HCT116 (cell line): ENCODE results near the gene GPR84. TPM values are rescaled to one million over a fixed set of nuclear protein-coding genes. Genes with fewer than 3 reads are reported as not detected.

Source experiments
- ATAC-seq: fragments of 200-7000 bp; cut with Tn5 transposase; 2 replicates; pipeline ENCODE4 v1.9.1; 2020; ENCODE audit warnings: mild to moderate bottlenecking, moderate library complexity
- BruUV-seq: library from RNA; stranded (reverse); fragments of 400-500 nt; replicated peaks from 2 replicates; lab custom pipeline; 2021; lab: Mats Ljungman, UMichigan
- CTCF ChIA-PET: fragments of 300-600 bp; sonication (Branson Sonifier 250); formaldehyde crosslinking; loops from one replicate; lab custom pipeline; 2021; ENCODE audit warnings: antibody characterized with exemption; lab: Charles Lee
- POLR2A ChIA-PET: fragments of 300-600, 350-600 bp; sonication (Branson Sonifier 250); formaldehyde crosslinking; loops from one replicate; lab custom pipeline; 2021; ENCODE audit warnings: antibody characterized with exemption; lab: Charles Lee
- RAD21 ChIA-PET, 2 experiments: fragments of 300-600 bp; sonication (Branson Sonifier 250); formaldehyde crosslinking; loops; one replicate each; lab custom pipeline; 2023; ENCODE audit warnings: low total read pairs in 2 of 2; ENCODE audit not compliant: uncharacterized antibody in 2 of 2, unreplicated experiment in 2 of 2, low non-redundant PET in 1 of 2; lab: Charles Lee
- DNase-seq: peaks from one replicate; pipeline ENCODE4 v3.0.0-alpha.2; 2010; ENCODE audit warnings: low read depth, low spot score
- H2AFZ ChIP-seq: fragments of 200-600 bp; shearing (Covaris generic), sonication (generic); 2 replicates; pipeline ENCODE4 v1.6.1; 2017; ENCODE audit warnings: low read depth, mixed run types, mixed read lengths, antibody characterized with exemption, low read length; ENCODE audit not compliant: poor library complexity, severe bottlenecking
- H3K27ac ChIP-seq: 2 replicates; pipeline ENCODE4 v1.5.1; 2012; ENCODE audit warnings: low read depth, low read length
- H3K27me3 ChIP-seq: fragments of 200-600 bp; sonication (generic); 2 replicates; pipeline ENCODE4 v1.6.1; 2016; ENCODE audit warnings: mixed run types, low read length, mixed read lengths; ENCODE audit not compliant: insufficient read depth
- H3K36me3 ChIP-seq, 2 experiments: fragments of 200-500 bp in 1 of 2; fragments of 200-600 bp in 1 of 2; sonication (Bioruptor generic) in 1 of 2; sonication (generic) in 1 of 2; 2 replicates each; pipeline versions ENCODE4 v1.5.1 to v1.6.1; 2014 to 2016; ENCODE audit warnings: low read length in 2 of 2, inconsistent platforms in 1 of 2, mixed read lengths in 1 of 2, mixed run types in 1 of 2; ENCODE audit not compliant: insufficient read depth in 2 of 2, control insufficient read depth in 1 of 2
- H3K4me1 ChIP-seq, 2 experiments: fragments of 200-600 bp in 1 of 2; sonication (generic) in 1 of 2; 2 replicates each; pipeline versions ENCODE4 v1.5.1 to v1.6.1; 2012 to 2017; ENCODE audit warnings: low read length in 2 of 2, inconsistent platforms in 1 of 2, mild to moderate bottlenecking in 1 of 2, mixed read lengths in 1 of 2, mixed run types in 1 of 2, moderate library complexity in 1 of 2; ENCODE audit not compliant: insufficient read depth in 2 of 2, control insufficient read depth in 1 of 2
- H3K4me2 ChIP-seq: fragments of 200-600 bp; sonication (generic); 2 replicates; pipeline ENCODE4 v1.6.1; 2017; ENCODE audit warnings: mixed run types, low read length, mixed read lengths
- H3K4me3 ChIP-seq, 2 experiments: fragments of 200-600 bp in 1 of 2; sonication (generic) in 1 of 2; replicated peaks in 1 of 2; 2 replicates each; pipeline ENCODE4 v1.5.1; 2011 to 2016; ENCODE audit warnings: low read length in 2 of 2, control low read depth in 1 of 2, low read depth in 1 of 2, mild to moderate bottlenecking in 1 of 2, mixed read lengths in 1 of 2, mixed run types in 1 of 2
- H3K79me2 ChIP-seq: fragments of 200-600 bp; sonication (generic); 2 replicates; pipeline ENCODE4 v1.6.1; 2017; ENCODE audit warnings: mild to moderate bottlenecking, mixed run types, low read length, moderate library complexity, mixed read lengths; ENCODE audit not compliant: insufficient read depth
- H3K9ac ChIP-seq: fragments of 200-600 bp; sonication (generic); 2 replicates; pipeline ENCODE4 v1.6.1; 2016; ENCODE audit warnings: low read length, mixed read lengths
- H3K9me2 ChIP-seq: fragments of 200-600 bp; sonication (generic), shearing (Covaris generic); 2 replicates; pipeline ENCODE4 v1.6.1; 2017; ENCODE audit warnings: mixed run types, mild to moderate bottlenecking, moderate library complexity; ENCODE audit not compliant: insufficient read depth
- H3K9me3 ChIP-seq, 2 experiments: fragments of 200-500 bp in 1 of 2; fragments of 200-600 bp in 1 of 2; sonication (Bioruptor generic) in 1 of 2; sonication (generic) in 1 of 2; 2 replicates each; pipeline ENCODE4 v1.6.1; 2014 to 2017; ENCODE audit warnings: low read length in 2 of 2, mixed read lengths in 2 of 2, inconsistent platforms in 1 of 2, low read depth in 1 of 2, mild to moderate bottlenecking in 1 of 2, mixed run types in 1 of 2, moderate library complexity in 1 of 2; ENCODE audit not compliant: control insufficient read depth in 1 of 2, insufficient read depth in 1 of 2
- H4K20me1 ChIP-seq: fragments of 200-600 bp; sonication (generic), shearing (Covaris generic); 2 replicates; pipeline ENCODE4 v1.6.1; 2017; ENCODE audit warnings: mixed run types, mild to moderate bottlenecking, moderate library complexity; ENCODE audit not compliant: insufficient read depth
- CEBPB ChIP-seq: IDR thresholded peaks from 2 replicates; pipeline ENCODE4 v1.6.1; 2012; ENCODE audit warnings: low read depth
- REST ChIP-seq: IDR thresholded peaks from 2 replicates; pipeline ENCODE4 v1.6.1; 2012; ENCODE audit warnings: low read depth
- ZNF274 ChIP-seq: fragments of 200-500 bp; sonication (Bioruptor generic); IDR thresholded peaks from 2 replicates; pipeline ENCODE4 v1.6.1; 2014; ENCODE audit warnings: mild to moderate bottlenecking, low read depth, low read length, inconsistent platforms
- intact Hi-C: fragments of 100-400 bp; cut with micrococcal nuclease; formaldehyde crosslinking; loops from 2 replicates; pipeline ENCODE4 v1.10.0; 2022
- total RNA-seq: library from RNA; stranded (reverse); gene quantifications from one replicate; pipeline ENCODE4 v1.2.1, GENCODE V29; 2021; ENCODE audit not compliant: unreplicated experiment

The GPR84 gene
- total RNA-seq, 1 experiment from 2014 or later: not detected

- Histone ChIP-seq H3K9ac (no peak overlapping the region), H3K9me3 (no peaks in the 10 kb centered on the region), H3K79me2 (no peaks in the 10 kb centered on the region), H3K27ac (no peak overlapping the region), H3K4me3 (no peak overlapping the region), H3K4me1 (peaks cover 27 to 76% of the 10 kb centered on the region in 2 experiments), H2AFZ (no peak overlapping the region), H4K20me1 (no peaks in the 10 kb centered on the region), H3K9me2 (no peaks in the 10 kb centered on the region), H3K4me2 (no peak overlapping the region), H3K36me3 (no peaks in the 10 kb centered on the region), H3K27me3 (no peaks in the 10 kb centered on the region)
- ChIA-PET CTCF (interaction anchor here (0.9 to 2.3 kb wide), 4 partner anchors 8 to 62 kb away, joined by 3 to 18 read pairs (median 10); partner anchors contain the start of gene COPZ1), RAD21 (no interaction called here), POLR2A (no interaction called here)
- BruUV-seq: no TSS peak
- ATAC-seq (no peak), DNase-seq (no peak)
- TF ChIP-seq REST: no peak
- TF ChIP-seq ZNF274: no peak
- no peak for TF ChIP-seq CEBPB
- intact Hi-C loops: no loop called here
Observed at GRCh38 chr12:54386403-54387113, 22.3 kb upstream of the GPR84 start.
